Uterus (tissue), 4 donors: ENCODE results near the gene BRICD5. TPM values are rescaled to one million over a fixed set of nuclear protein-coding genes. Genes with fewer than 3 reads are reported as not detected.
"Not testable (repeated sequence)": the region's sequence is repeated elsewhere in the genome, so short reads cannot be mapped to it uniquely, and the experiment has no call there.

Source experiments
- DNase-seq, 2 donors: peaks; one replicate each; pipeline ENCODE4 v3.0.0-alpha.2; 2019 to 2020
- H3K27ac ChIP-seq, 2 donors: fragments of 200-600 bp; sonication (generic); 1 replicate in 1 of 2; 2 replicates in 1 of 2; pipeline ENCODE4 v1.5.1; 2016 to 2018
- H3K27me3 ChIP-seq, 2 donors: fragments of 200-600 bp; sonication (generic); one replicate each; pipeline ENCODE4 v1.5.1; 2018 to 2019; ENCODE audit warnings: control low read depth in 1 of 2
- H3K36me3 ChIP-seq, 2 donors: fragments of 200-600 bp; sonication (generic); one replicate each; pipeline ENCODE4 v1.5.1; 2019; ENCODE audit warnings: control low read depth in 1 of 2
- H3K4me1 ChIP-seq, 2 donors: fragments of 200-600 bp; sonication (generic); one replicate each; pipeline ENCODE4 v1.5.1; 2018 to 2019; ENCODE audit warnings: control low read depth in 1 of 2
- H3K4me3 ChIP-seq, 2 donors: fragments of 200-600 bp; sonication (generic); 1 replicate in 1 of 2; 2 replicates in 1 of 2; pipeline ENCODE4 v1.5.1; 2018 to 2019; ENCODE audit warnings: mild to moderate bottlenecking in 1 of 2
- H3K9me3 ChIP-seq, 2 donors: fragments of 200-600 bp; sonication (generic); one replicate each; pipeline ENCODE4 v1.5.1; 2019; ENCODE audit warnings: control low read depth in 1 of 2
- POLR2A ChIP-seq, 2 donors: fragments of 450-650 bp; IDR thresholded peaks; one replicate each; pipeline ENCODE4 v1.6.1; 2016; ENCODE audit warnings: antibody characterized with exemption in 2 of 2, mild to moderate bottlenecking in 1 of 2, moderate library complexity in 1 of 2
- intact Hi-C: fragments of 100-400 bp; cut with DNase I; formaldehyde crosslinking; loops from one replicate; pipeline ENCODE4 v1.15.1; 2023; ENCODE audit warnings: low total_unique reads
- total RNA-seq, 4 donors: library from RNA; depleted of rRNA in 3 of 4; stranded (reverse); fragments of >200 nt in 3 of 4; gene quantifications; one replicate each; pipeline versions ENCODE4 v1.1.0 to v1.2.4, GENCODE V29; 2014 to 2023
- TF ChIP-seq, protein P1 (sequence below), 4 experiments: fragments of 200-600 bp in 2 of 4; fragments of 450-650 bp in 2 of 4; sonication (generic) in 2 of 4; IDR thresholded peaks; one replicate each; pipeline ENCODE4 v1.5.1; 2016 to 2019; ENCODE audit warnings: antibody characterized with exemption in 4 of 4, mild to moderate bottlenecking in 2 of 4, moderate library complexity in 1 of 4
- donor health status: DM: yes; HTN: yes; CAD: no.

BRICD5 gene
- total RNA-seq, result 10 to 100 TPM in 1 of 4 donors, 1 to 10 TPM in 3; 1.2 to 16.9 (median 1.7) TPM

DNA sequence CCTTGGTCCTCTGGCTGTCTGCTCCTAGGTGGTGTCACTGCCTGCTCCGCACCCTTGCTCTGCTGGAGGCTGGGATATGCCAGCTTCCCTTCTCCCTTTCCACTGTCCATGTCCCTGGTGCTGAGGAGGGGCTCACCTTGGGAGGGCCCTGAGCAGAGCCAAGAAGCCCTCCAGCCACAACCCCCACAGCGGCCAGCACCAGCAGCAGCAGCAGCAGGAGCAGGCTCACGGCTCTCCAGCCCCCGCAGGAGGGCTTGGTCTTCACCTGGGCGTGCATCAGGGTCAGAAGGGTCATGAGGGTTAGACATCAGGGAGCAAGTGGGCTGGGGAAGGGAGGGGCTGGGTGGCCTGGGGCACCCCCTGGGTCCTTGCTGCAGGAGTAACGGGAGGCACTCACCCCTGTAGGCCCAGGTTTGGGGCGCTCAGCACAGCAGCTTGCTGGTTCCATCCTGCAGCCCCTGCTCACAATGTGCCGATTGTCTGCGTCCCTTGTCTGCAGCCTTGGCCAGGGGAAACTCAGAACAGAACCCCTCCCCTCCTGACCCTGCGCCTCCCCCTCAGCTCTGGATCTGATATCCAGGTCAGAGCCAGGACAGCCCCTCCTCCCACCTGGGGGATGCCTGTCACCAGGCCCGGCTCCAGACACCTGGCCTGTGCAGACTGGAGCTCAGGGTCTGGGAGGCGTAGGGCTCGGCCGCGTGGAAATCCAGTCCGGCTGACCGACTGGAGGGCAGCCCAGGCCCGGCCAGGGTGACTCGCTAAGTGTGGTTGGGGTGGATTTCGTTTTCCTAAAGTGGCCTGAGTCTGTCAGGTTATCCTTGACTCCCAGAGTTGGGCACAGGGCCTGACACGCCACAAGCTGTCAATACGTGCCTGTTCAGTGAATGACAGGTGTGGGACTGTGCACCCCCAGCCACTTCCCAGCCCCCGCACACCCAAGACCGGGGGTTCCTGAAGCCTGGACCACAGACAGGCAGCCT is at the start of gene BRICD5:
Gene BRICD5 (minus strand): TSS at position 478 of the 980 bp plus-strand sequence. CDS start 30 bp downstream, at position 448.
- intact Hi-C loops, result loop anchor here (10.0 kb wide), 1 partner anchor 56 kb away; the partner anchor contains the start of gene TRAF7
- no peak for DNase-seq
- H3K4me1 ChIP-seq, result peaks cover 0 to 15% of the 10 kb centered on the region in 2 donors
- no peaks in the 10 kb centered on the region for H3K36me3 ChIP-seq
- no peaks in the 10 kb centered on the region for H3K9me3 ChIP-seq
- no peak within 1 kb of the TSS for H3K4me3 ChIP-seq
- no peaks in the 10 kb centered on the region for H3K27me3 ChIP-seq
- TF ChIP-seq, protein P1, sequence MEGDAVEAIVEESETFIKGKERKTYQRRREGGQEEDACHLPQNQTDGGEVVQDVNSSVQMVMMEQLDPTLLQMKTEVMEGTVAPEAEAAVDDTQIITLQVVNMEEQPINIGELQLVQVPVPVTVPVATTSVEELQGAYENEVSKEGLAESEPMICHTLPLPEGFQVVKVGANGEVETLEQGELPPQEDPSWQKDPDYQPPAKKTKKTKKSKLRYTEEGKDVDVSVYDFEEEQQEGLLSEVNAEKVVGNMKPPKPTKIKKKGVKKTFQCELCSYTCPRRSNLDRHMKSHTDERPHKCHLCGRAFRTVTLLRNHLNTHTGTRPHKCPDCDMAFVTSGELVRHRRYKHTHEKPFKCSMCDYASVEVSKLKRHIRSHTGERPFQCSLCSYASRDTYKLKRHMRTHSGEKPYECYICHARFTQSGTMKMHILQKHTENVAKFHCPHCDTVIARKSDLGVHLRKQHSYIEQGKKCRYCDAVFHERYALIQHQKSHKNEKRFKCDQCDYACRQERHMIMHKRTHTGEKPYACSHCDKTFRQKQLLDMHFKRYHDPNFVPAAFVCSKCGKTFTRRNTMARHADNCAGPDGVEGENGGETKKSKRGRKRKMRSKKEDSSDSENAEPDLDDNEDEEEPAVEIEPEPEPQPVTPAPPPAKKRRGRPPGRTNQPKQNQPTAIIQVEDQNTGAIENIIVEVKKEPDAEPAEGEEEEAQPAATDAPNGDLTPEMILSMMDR (IDR thresholded peaks at IDR 0.05), result no peak
- no peak for TF ChIP-seq POLR2A (IDR thresholded peaks at IDR 0.05)
- H3K27ac ChIP-seq, result no peak within 1 kb of the TSS

DNA sequence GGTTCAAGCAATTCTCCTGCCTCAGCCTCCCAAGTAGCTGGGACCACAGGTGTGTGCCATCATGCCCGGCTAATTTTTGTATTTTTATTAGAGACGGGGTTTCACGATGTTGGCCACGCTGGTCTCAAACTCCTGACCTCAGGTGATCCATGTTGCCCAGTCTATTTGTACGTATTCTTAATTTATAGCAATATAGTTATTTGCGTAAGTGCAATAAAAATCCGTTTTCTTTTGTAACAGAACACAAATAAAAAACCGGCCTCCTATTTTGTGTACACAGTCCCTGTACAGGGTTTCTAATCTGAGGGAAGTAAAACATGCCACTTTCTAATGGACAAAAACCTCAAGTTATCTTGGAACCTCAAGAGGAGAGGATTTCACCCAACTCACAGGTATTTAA is 49.6 kb upstream of the BRICD5 start:
- intact Hi-C loops, result no loop called here

DNA sequence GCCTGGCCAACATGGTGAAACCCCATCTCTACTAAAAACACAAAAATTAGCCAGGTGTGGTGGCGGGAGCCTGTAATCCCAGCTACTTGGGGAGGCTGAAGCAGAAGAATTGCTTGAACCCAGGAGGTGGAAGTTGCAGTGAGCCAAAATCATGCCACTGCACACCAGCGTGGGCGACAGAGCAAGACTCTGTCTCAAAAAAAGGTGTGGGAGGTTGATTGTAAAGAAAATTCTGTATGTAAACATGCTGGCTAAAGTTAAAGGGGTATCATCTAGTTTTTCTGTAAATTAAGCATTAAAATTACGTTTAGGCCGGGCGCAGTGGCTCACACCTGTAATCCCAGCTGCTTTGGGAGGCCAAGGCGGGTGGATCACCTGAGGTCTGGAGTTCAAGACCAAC is 47.9 kb upstream of the BRICD5 start:
- intact Hi-C loops, result not testable (repeated sequence)

More for the DNA sequence above, 49.6 kb upstream of the BRICD5 start:
- DNase-seq, result no peak
- peaks cover 0 to 3% of the 10 kb centered on the region in 2 donors for H3K4me1 ChIP-seq
- H3K27me3 ChIP-seq, result no peaks in the 10 kb centered on the region
- H3K27ac ChIP-seq, result no peak overlapping the region
- no peaks in the 10 kb centered on the region for H3K9me3 ChIP-seq
- no peak for TF ChIP-seq POLR2A (IDR thresholded peaks at IDR 0.05)
- TF ChIP-seq, protein P1 (IDR thresholded peaks at IDR 0.05), result no peak
- H3K4me3 ChIP-seq, result no peak overlapping the region
- H3K36me3 ChIP-seq, result no peaks in the 10 kb centered on the region

DNA sequence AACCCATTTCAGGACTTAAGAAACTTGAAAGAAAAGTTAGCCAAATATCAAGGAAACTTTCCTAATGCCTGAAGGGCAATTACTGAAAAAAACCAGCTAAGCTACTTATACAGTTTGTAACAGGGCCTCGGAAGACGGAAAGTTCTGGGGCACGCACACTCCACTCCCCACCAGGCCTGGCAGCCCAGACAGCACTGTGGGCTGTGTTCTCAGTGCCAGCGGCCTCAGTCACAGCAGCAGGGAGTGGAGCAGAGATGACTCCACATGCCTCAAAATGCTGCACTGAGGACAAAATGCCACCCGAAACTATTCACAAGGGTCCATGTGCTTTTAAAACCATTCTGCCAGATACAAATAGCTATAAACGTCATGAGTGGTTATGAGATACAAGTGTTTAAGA is 47.1 kb upstream of the BRICD5 start:
- Histone ChIP-seq H3K36me3 (no peaks in the 10 kb centered on the region), H3K4me3 (no peak overlapping the region), H3K4me1 (no peaks in the 10 kb centered on the region), H3K9me3 (no peaks in the 10 kb centered on the region), H3K27me3 (no peaks in the 10 kb centered on the region), H3K27ac (no peak overlapping the region)
- TF ChIP-seq, protein P1 (IDR thresholded peaks at IDR 0.05), result no peak
- TF ChIP-seq POLR2A (IDR thresholded peaks at IDR 0.05), result no peak
- DNase-seq, result no peak
- intact Hi-C loops, result no loop called here

More for the DNA sequence above, 47.9 kb upstream of the BRICD5 start:
- not testable (repeated sequence) for H3K4me1 ChIP-seq, H3K36me3 ChIP-seq, H3K9me3 ChIP-seq, H3K4me3 ChIP-seq, H3K27ac ChIP-seq, DNase-seq, H3K27me3 ChIP-seq

DNA sequence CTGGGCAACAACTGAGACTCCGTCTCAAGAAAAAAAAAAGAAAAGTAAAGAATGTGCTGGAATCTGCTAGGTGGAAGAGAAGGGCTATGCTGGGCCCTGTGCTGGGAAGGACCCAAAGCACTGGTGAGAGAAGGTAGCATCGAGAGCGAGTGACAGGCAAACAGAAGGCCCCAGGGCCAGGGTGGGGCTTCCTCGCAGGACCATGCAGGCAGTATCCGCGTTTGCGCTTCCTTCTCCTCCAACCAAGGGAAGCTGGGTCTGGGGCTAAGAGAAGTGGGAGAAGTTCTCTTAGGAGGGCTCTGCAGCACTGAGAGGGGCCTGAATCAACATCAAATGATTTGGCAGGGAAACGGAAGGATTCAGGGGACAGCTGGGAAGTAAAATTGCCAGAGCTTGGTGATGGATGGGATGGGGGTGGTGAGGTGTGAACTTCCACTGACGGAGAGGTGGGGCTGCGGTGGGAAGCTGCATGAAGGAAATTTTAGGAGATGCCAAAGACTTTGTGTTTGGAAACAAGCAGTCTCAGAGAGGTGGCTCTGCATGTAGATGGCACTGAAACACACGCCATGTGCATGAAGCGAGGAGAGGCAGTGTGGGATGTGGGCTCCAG is 46.0 kb upstream of the BRICD5 start:
- Histone ChIP-seq H3K4me1 (peaks cover 0 to 7% of the 10 kb centered on the region in 2 donors), H3K9me3 (no peaks in the 10 kb centered on the region), H3K4me3 (no peak overlapping the region), H3K27me3 (no peaks in the 10 kb centered on the region), H3K27ac (no peak overlapping the region), H3K36me3 (no peaks in the 10 kb centered on the region)
- DNase-seq, result no peak
- TF ChIP-seq POLR2A (IDR thresholded peaks at IDR 0.05), result no peak
- TF ChIP-seq, protein P1 (IDR thresholded peaks at IDR 0.05), result no peak
- intact Hi-C loops, result no loop called here
